ENCODE measurements around the gene FNDC3A.

GRCh38 chr13:48975101-48975855 is 434 bp upstream of the FNDC3A start:
- TF ChIP-seq CTCF (conservative IDR thresholded peaks at IDR 0.05) (no peak), EZH2 (IDR thresholded peaks at IDR 0.05; ENCODE audit: low read depth) (no peak)

Measured in PC-9 (cell line).